Measurements from ENCODE around the gene GPR101.

Gene GPR101

GRCh38 chrX:137033774-137034507, at the start of gene GPR101:
TSS of gene GPR101 (minus strand) at chrX:137033995. CDS start at chrX:137031674, 2,321 bp downstream.
- no peak for DNase-seq

DNA sequence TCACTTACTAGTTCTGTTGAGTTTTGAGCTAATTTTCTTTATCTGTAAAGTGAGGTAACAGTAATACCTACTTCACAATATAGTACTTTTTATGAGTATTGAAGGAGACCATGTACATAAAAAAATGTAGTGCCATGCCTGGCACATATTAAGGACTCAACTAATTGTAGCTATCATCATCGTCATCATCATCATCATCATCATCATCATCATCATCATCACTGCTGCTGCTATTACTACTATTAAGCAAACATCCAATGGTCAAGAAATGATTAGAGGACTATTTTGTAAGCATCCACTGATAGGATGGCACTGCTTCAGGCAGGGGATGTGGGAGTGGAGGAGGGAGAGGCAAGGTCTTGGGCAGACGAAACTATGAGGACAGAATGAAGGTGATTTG, 47.4 kb upstream of the GPR101 start:
- DNase-seq, result no peak

- no peak for DNase-seq
These were observed 38.6 kb upstream of the GPR101 start for GRCh38 chrX:137072396-137072795.

GRCh38 chrX:137071596-137071995, 37.8 kb upstream of the GPR101 start:
- no peak for DNase-seq

- no peak for DNase-seq
These were observed 33.4 kb upstream of the GPR101 start for GRCh38 chrX:137067147-137067546.

- DNase-seq, result peak; percentile 7
These were observed 29.3 kb upstream of the GPR101 start for GRCh38 chrX:137062915-137063617.

- DNase-seq, result no peak
These were observed 24.7 kb upstream of the GPR101 start for GRCh38 chrX:137058339-137059127.

- DNase-seq, result peak; percentile 20
These were observed 18.9 kb upstream of the GPR101 start for GRCh38 chrX:137052643-137053235.

GRCh38 chrX:137051978-137052642, 18.3 kb upstream of the GPR101 start:
- peak; percentile 10 for DNase-seq

- DNase-seq, result no peak
These were observed 11.1 kb upstream of the GPR101 start for GRCh38 chrX:137044893-137045292.

DNA sequence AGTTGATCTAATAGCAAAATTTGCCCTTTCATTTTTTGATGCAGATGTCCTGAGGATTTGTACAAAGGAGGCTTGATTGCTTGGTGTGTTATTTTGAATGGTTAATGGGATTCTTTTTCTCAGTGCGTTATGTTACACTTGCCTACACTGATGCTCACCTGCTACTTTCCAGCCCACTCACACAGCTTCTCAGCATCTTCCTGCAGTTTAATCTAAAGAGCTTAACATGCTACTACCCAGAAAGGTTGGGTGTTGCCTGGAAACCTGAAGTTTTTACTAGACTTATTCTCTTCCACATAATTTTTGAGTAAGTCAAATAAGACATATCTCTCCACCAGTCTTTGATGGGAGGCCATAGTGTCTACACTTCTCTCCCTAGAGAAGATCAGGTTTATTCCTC, 9.9 kb upstream of the GPR101 start:
- no peak for DNase-seq

GRCh38 chrX:137041329-137041728, 7.5 kb upstream of the GPR101 start:
- no peak for DNase-seq

- no peak for DNase-seq
These were observed 6.5 kb upstream of the GPR101 start for GRCh38 chrX:137040113-137040794.

GRCh38 chrX:137034508-137034872, 695 bp upstream of the GPR101 start:
- no peak for DNase-seq

GRCh38 chrX:137032841-137033773, 688 bp downstream of the GPR101 start:
- no peak for DNase-seq

DNA sequence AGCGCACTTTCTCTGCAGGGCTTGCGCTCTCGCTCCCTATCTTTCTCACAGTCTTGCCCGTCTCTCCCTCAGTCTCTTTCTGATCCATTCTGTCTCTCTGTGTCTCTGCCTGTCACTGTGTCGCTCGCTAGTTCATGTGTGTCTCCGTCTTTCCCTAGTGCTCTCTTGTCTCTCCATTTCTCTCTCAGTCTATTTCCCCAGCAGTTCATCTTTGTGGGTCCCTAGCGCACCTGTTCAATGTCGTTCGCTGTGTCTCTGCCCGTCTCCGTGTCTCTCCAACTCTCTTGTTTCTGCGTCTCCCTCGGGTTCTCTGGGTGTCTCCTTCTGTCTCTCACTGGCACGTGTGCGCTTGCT, 1.5 kb downstream of the GPR101 start:
- DNase-seq, result no peak

- DNase-seq, result peak; percentile 47
These were observed 2.1 kb downstream of the GPR101 start for GRCh38 chrX:137031517-137032340.

GRCh38 chrX:137031039-137031438, 2.8 kb downstream of the GPR101 start:
- no peak for DNase-seq

DNA sequence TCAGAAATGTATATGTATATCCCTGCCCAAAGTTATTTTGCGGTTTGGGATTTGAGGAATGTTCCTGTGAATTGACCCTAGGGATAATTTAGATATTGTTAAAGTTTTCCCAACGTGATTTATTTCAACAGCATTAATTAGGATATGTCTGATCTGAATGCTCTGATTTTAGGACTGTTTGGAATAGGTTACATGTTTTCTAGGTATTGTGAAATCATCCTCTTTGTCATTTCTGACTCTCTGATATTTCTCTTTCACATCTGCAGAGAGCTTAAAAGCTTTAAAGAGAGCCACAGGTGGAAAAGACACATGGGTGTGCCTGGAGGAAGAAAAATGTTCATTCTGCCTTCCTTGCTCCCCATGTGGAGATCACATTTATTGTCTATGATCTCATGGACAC, 5.1 kb downstream of the GPR101 start:
- DNase-seq, result no peak

DNA sequence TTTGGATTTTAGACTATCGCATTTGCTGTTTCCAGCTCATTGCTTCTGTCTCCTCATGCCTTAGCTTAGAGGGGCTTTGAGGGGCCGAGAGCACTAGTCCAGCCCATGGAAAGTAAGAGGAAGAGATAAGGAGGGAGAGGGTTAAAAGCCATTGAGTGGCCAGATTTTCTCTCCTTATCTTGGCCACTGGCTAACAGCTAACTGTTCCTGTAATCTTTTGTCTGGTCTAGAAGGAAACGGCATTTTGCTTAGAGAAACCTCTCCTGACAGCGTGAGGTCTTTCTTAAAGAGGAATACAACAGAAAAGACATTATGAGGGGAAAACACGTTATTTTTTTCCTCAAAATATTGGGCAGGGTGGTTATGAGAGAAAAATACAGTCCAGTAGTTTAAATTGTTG, 7.9 kb downstream of the GPR101 start:
- DNase-seq, result no peak
